Motor neuron (in vitro differentiated cells): ENCODE data around the gene ASCC2. TPM values are rescaled to one million over a fixed set of nuclear protein-coding genes. Genes with fewer than 3 reads are reported as not detected.

Experiments used
- ATAC-seq, 8 experiments: fragments of 200-7000 bp; cut with Tn5 transposase; replicated peaks in 6 of 8; 2 replicates each; pipeline ENCODE4 v1.8.0; 2021; ENCODE audit warnings: mild to moderate bottlenecking in 8 of 8, moderate library complexity in 8 of 8
- H3K27ac ChIP-seq, 2 donors: fragments of 250-450 bp; sonication (Bioruptor Pico); 2 replicates each; pipeline ENCODE4 v1.9.0; 2021; ENCODE audit warnings: antibody characterized with exemption in 2 of 2, mild to moderate bottlenecking in 2 of 2, moderate library complexity in 1 of 2
- H3K4me1 ChIP-seq, 2 donors: fragments of 250-450 bp; sonication (Bioruptor Pico); replicated peaks in 1 of 2; 2 replicates each; pipeline ENCODE4 v1.6.1; 2021; ENCODE audit warnings: antibody characterized with exemption in 2 of 2, mild to moderate bottlenecking in 2 of 2, moderate library complexity in 1 of 2
- H3K4me3 ChIP-seq, 5 donors: fragments of 250-450 bp; sonication (Bioruptor Pico); 2 replicates each; pipeline ENCODE4 v1.9.0; 2021; ENCODE audit warnings: antibody characterized with exemption in 5 of 5, mild to moderate bottlenecking in 5 of 5, moderate library complexity in 4 of 5
- WGBS, 10 experiments: fragments of 450-650 bp; shearing (Covaris generic); methylation state at CpG; one replicate each; pipeline ENCODE4 v1.0.0; 2022; 5-methylcytosine and 5-hydroxymethylcytosine counted together
- in situ Hi-C, 9 experiments: fragments of 400-800 bp; cut with MboI; loops; one replicate each; pipeline ENCODE4 v1.15.0; 2021; ENCODE audit warnings: low sequenced_read_pairs in 9 of 9, low pct_unique_long_range_greater_than_20kb in 2 of 9; ENCODE audit not compliant: unreplicated experiment in 9 of 9
- total RNA-seq, 8 experiments: library from RNA; unstranded; fragments of 300-600 nt; gene quantifications; 2 replicates each; pipeline versions ENCODE4 v1.2.3 to v1.2.4, GENCODE V29; 2022

Gene ASCC2
- total RNA-seq, 8 experiments from 2014 or later, result 17.8 to 70.7 (median 35.2) TPM

- ATAC-seq, result no peak
- in situ Hi-C loops, result loop anchor here in 2 of 9 experiments (25.0 kb wide), 2 partner anchors 174 to 199 kb away; no protein-coding TSS in a partner anchor
- WGBS, 10 experiments, result 60 to 97% (median 82%) methylated on average over 1 to 3 of the region's 3 CpGs; no CpG with 5 or more reads in 4 of the 10 experiments
These were observed 24.5 kb downstream of the ASCC2 start for GRCh38 chr22:29813563-29813962.

GRCh38 chr22:29813126-29813525 lies 24.9 kb downstream of the ASCC2 start:
- WGBS, 10 experiments, result 66 to 100% (median 95%) methylated on average over 1 to 7 of the region's 8 CpGs; no CpG with 5 or more reads in 2 of the 10 experiments
- in situ Hi-C loops, result loop anchor here in 2 of 9 experiments (25.0 kb wide), 2 partner anchors 174 to 199 kb away; no protein-coding TSS in a partner anchor
- no peak for ATAC-seq
- H3K27ac ChIP-seq, result no peak overlapping the region
- H3K4me3 ChIP-seq, result no peak overlapping the region
- no peaks in the 10 kb centered on the region for H3K4me1 ChIP-seq

More at GRCh38 chr22:29813563-29813962, 24.5 kb downstream of the ASCC2 start:
- H3K4me3 ChIP-seq, result no peak overlapping the region
- no peak overlapping the region for H3K27ac ChIP-seq
- H3K4me1 ChIP-seq, result no peaks in the 10 kb centered on the region

- Histone ChIP-seq H3K27ac (no peak overlapping the region), H3K4me3 (no peak overlapping the region), H3K4me1 (no peaks in the 10 kb centered on the region)
- WGBS, 10 experiments, result 0 to 100% (median 80%) methylated on average over 1 to 2 of the region's 2 CpGs; no CpG with 5 or more reads in 5 of the 10 experiments
- in situ Hi-C loops, result loop anchor here in 2 of 9 experiments (25.0 kb wide), 2 partner anchors 176 to 201 kb away; no protein-coding TSS in a partner anchor
- ATAC-seq, result peak in 3 of 8 experiments; percentile 44 to 63 (median 59)
These were observed 26.7 kb downstream of the ASCC2 start for GRCh38 chr22:29811377-29811776.

GRCh38 chr22:29810216-29810615 lies 27.9 kb downstream of the ASCC2 start:
- Histone ChIP-seq H3K4me1 (no peaks in the 10 kb centered on the region), H3K4me3 (no peak overlapping the region), H3K27ac (no peak overlapping the region)
- ATAC-seq, result peak in 1 of 8 experiments; percentile 17
- WGBS, 10 experiments, result 60 to 100% (median 83%) methylated on average over 1 to 2 of the region's 2 CpGs; no CpG with 5 or more reads in 6 of the 10 experiments
- in situ Hi-C loops, result loop anchor here in 2 of 9 experiments (25.0 kb wide), 2 partner anchors 177 to 202 kb away; no protein-coding TSS in a partner anchor

- ATAC-seq, result no peak
- no peak overlapping the region for H3K4me3 ChIP-seq
- in situ Hi-C loops, result loop anchor here in 2 of 9 experiments (25.0 kb wide), 2 partner anchors 181 to 206 kb away; no protein-coding TSS in a partner anchor
- H3K27ac ChIP-seq, result no peak overlapping the region
- H3K4me1 ChIP-seq, result no peaks in the 10 kb centered on the region
- WGBS, 10 experiments, result 92 to 100% methylated on average over 1 to 4 of the region's 6 CpGs; no CpG with 5 or more reads in 8 of the 10 experiments
These were observed 31.9 kb downstream of the ASCC2 start for GRCh38 chr22:29806196-29806595.

GRCh38 chr22:29804985-29805384 lies 33.1 kb downstream of the ASCC2 start:
- in situ Hi-C loops, result loop anchor here in 2 of 9 experiments (25.0 kb wide), 2 partner anchors 182 to 207 kb away; no protein-coding TSS in a partner anchor
- no peak for ATAC-seq
- Histone ChIP-seq H3K4me3 (no peak overlapping the region), H3K4me1 (no peaks in the 10 kb centered on the region), H3K27ac (no peak overlapping the region)
- WGBS, 10 experiments, result 83 to 100% (median 100%) methylated on average over 1 of the region's 2 CpGs; no CpG with 5 or more reads in 7 of the 10 experiments

GRCh38 chr22:29803190-29803589 lies 34.9 kb downstream of the ASCC2 start:
- no peak for ATAC-seq
- in situ Hi-C loops, result loop anchor here in 2 of 9 experiments (25.0 kb wide), 2 partner anchors 184 to 209 kb away; no protein-coding TSS in a partner anchor

GRCh38 chr22:29801796-29802195 lies 36.3 kb downstream of the ASCC2 start:
- no peak for ATAC-seq
- 20 to 100% (median 93%) methylated on average over 1 to 5 of the region's 8 CpGs; no CpG with 5 or more reads in 3 of the 10 experiments for WGBS, 10 experiments
- H3K4me1 ChIP-seq, result no peaks in the 10 kb centered on the region
- in situ Hi-C loops, result loop anchor here in 2 of 9 experiments (25.0 kb wide), 2 partner anchors 186 to 211 kb away; no protein-coding TSS in a partner anchor
- no peak overlapping the region for H3K27ac ChIP-seq
- H3K4me3 ChIP-seq, result no peak overlapping the region

More at GRCh38 chr22:29803190-29803589, 34.9 kb downstream of the ASCC2 start:
- Histone ChIP-seq H3K4me1 (no peaks in the 10 kb centered on the region), H3K4me3 (no peak overlapping the region), H3K27ac (no peak overlapping the region)
- WGBS, 10 experiments, result 71 to 100% (median 100%) methylated on average over 1 to 2 of the region's 2 CpGs

GRCh38 chr22:29801153-29801552 lies 36.9 kb downstream of the ASCC2 start:
- ATAC-seq, result no peak
- no peaks in the 10 kb centered on the region for H3K4me1 ChIP-seq
- no peak overlapping the region for H3K4me3 ChIP-seq
- WGBS, 10 experiments, result 43 to 93% (median 80%) methylated on average over 1 to 5 of the region's 5 CpGs; no CpG with 5 or more reads in 5 of the 10 experiments
- in situ Hi-C loops, result loop anchor here in 2 of 9 experiments (25.0 kb wide), 2 partner anchors 186 to 211 kb away; no protein-coding TSS in a partner anchor
- H3K27ac ChIP-seq, result no peak overlapping the region

GRCh38 chr22:29799217-29799680 lies 38.8 kb downstream of the ASCC2 start:
- Histone ChIP-seq H3K27ac (no peak overlapping the region), H3K4me1 (no peaks in the 10 kb centered on the region), H3K4me3 (no peak overlapping the region)
- whole genome bisulfite sequencing, 10 experiments, result 0 to 100% (median 76%) methylated on average over 3 to 5 of the region's 8 CpGs; no CpG with 5 or more reads in 4 of the 10 experiments
- peak in 3 of 8 experiments; percentile 37 to 99 (median 99) for ATAC-seq
- in situ Hi-C loops, result no loop called here

GRCh38 chr22:29798801-29799200 lies 39.3 kb downstream of the ASCC2 start:
- no peak overlapping the region for H3K4me3 ChIP-seq
- no peaks in the 10 kb centered on the region for H3K4me1 ChIP-seq
- in situ Hi-C loops, result no loop called here
- H3K27ac ChIP-seq, result no peak overlapping the region
- 0 to 100% (median 80%) methylated on average over 1 of the region's 2 CpGs; no CpG with 5 or more reads in 6 of the 10 experiments for WGBS, 10 experiments
- ATAC-seq, result peak in 1 of 8 experiments; percentile 5

- no peak overlapping the region for H3K27ac ChIP-seq
- no peak for ATAC-seq
- WGBS, 10 experiments, result 84 to 100% (median 100%) methylated on average over 1 to 5 of the region's 6 CpGs; no CpG with 5 or more reads in 2 of the 10 experiments
- H3K4me1 ChIP-seq, result no peaks in the 10 kb centered on the region
- no peak overlapping the region for H3K4me3 ChIP-seq
- in situ Hi-C loops, result no loop called here
These were observed 39.8 kb downstream of the ASCC2 start for GRCh38 chr22:29798318-29798717.

GRCh38 chr22:29797351-29797750 lies 40.7 kb downstream of the ASCC2 start:
- no peak for ATAC-seq
- WGBS, 10 experiments, result 81 to 100% (median 90%) methylated on average over 1 to 3 of the region's 3 CpGs; no CpG with 5 or more reads in 4 of the 10 experiments
- H3K27ac ChIP-seq, result no peak overlapping the region
- in situ Hi-C loops, result no loop called here
- no peak overlapping the region for H3K4me3 ChIP-seq
- no peaks in the 10 kb centered on the region for H3K4me1 ChIP-seq
